Thyroid gland (tissue), 4 donors: ENCODE measurements around the gene FRMPD1.

Experiments used
- POLR2A ChIP-seq, 2 donors: fragments of 450-650 bp; IDR thresholded peaks; one replicate each; pipeline ENCODE4 v1.6.1; 2017; ENCODE audit warnings: antibody characterized with exemption in 2 of 2, mild to moderate bottlenecking in 2 of 2, moderate library complexity in 1 of 2
- TF ChIP-seq, protein P1 (sequence below), 6 experiments: fragments of 200-600 bp in 3 of 6; fragments of 450-650 bp in 3 of 6; sonication (generic) in 3 of 6; IDR thresholded peaks; one replicate each; pipeline ENCODE4 v1.5.1; 2016 to 2019; ENCODE audit warnings: antibody characterized with exemption in 6 of 6, mild to moderate bottlenecking in 2 of 6, inconsistent platforms in 1 of 6, moderate library complexity in 1 of 6

DNA sequence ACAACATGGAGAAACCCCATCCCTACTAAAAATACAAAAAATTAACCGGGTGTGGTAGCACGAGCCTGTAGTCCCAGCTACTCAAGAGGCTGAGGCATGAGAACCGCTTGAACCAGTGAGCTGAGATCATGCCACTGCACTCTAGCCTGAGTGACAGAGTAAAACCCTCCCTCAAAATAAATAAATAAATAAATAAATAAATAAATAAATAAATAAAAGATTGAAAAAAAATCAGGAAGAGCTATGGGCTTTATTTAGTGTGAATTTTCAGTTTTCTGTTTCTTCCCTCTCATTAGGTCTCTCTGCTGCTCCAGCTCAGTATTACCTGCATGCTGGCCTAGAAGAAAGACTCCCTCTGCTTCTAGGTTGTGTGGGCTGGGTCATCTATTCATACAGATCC, 55.0 kb downstream of the FRMPD1 start:
- TF ChIP-seq, protein P1, sequence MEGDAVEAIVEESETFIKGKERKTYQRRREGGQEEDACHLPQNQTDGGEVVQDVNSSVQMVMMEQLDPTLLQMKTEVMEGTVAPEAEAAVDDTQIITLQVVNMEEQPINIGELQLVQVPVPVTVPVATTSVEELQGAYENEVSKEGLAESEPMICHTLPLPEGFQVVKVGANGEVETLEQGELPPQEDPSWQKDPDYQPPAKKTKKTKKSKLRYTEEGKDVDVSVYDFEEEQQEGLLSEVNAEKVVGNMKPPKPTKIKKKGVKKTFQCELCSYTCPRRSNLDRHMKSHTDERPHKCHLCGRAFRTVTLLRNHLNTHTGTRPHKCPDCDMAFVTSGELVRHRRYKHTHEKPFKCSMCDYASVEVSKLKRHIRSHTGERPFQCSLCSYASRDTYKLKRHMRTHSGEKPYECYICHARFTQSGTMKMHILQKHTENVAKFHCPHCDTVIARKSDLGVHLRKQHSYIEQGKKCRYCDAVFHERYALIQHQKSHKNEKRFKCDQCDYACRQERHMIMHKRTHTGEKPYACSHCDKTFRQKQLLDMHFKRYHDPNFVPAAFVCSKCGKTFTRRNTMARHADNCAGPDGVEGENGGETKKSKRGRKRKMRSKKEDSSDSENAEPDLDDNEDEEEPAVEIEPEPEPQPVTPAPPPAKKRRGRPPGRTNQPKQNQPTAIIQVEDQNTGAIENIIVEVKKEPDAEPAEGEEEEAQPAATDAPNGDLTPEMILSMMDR (IDR thresholded peaks at IDR 0.05), result no peak
- no peak for TF ChIP-seq POLR2A (IDR thresholded peaks at IDR 0.05)
